DOHH2 (cell line): ENCODE data around the gene PCDHA3.
A peak's percentile ranks its signal among the peaks of the same experiment; 100 is the strongest.
"Not testable (repeated sequence)": the region's sequence is repeated elsewhere in the genome, so short reads cannot be mapped to it uniquely, and the experiment has no call there.

Experiments
- H3F3A ChIP-seq: fragments of 200-600 bp; sonication (generic), shearing (Covaris generic); 2 replicates; pipeline ENCODE4 v1.6.0; 2016; ENCODE audit warnings: antibody characterized with exemption, mild to moderate bottlenecking; ENCODE audit not compliant: control insufficient read depth, insufficient read depth
- H3K27ac ChIP-seq: fragments of 200-600 bp; sonication (generic); 2 replicates; pipeline ENCODE4 v1.5.1; 2014; ENCODE audit warnings: low read depth, mild to moderate bottlenecking, low read length, moderate library complexity
- H3K27me3 ChIP-seq: fragments of 200-600 bp; sonication (generic); 2 replicates; pipeline ENCODE4 v1.6.1; 2014; ENCODE audit warnings: mild to moderate bottlenecking, low read length, mixed read lengths; ENCODE audit not compliant: control insufficient read depth
- H3K36me3 ChIP-seq: fragments of 200-600 bp; sonication (generic); 2 replicates; pipeline ENCODE4 v1.6.1; 2014; ENCODE audit warnings: mild to moderate bottlenecking, low read length, moderate library complexity, mixed read lengths; ENCODE audit not compliant: control insufficient read depth
- H3K4me1 ChIP-seq: fragments of 200-600 bp; sonication (generic); 2 replicates; pipeline ENCODE4 v1.6.1; 2014; ENCODE audit warnings: mild to moderate bottlenecking, low read length, mixed read lengths; ENCODE audit not compliant: control insufficient read depth
- H3K4me2 ChIP-seq: fragments of 200-600 bp; sonication (generic); 2 replicates; pipeline ENCODE4 v1.6.0; 2014; ENCODE audit warnings: mild to moderate bottlenecking, low read length, moderate library complexity
- H3K4me3 ChIP-seq: fragments of 200-600 bp; sonication (generic); 2 replicates; pipeline ENCODE4 v1.5.1; 2014; ENCODE audit warnings: mild to moderate bottlenecking, low read length, mixed read lengths
- H3K79me2 ChIP-seq: fragments of 200-600 bp; sonication (generic); 2 replicates; pipeline ENCODE4 v1.6.1; 2014; ENCODE audit warnings: mild to moderate bottlenecking, low read length, mixed read lengths; ENCODE audit not compliant: control insufficient read depth
- H3K9me2 ChIP-seq: fragments of 200-600 bp; sonication (generic); replicated peaks from 2 replicates; pipeline ENCODE4 v1.6.1; 2014; ENCODE audit warnings: mild to moderate bottlenecking, low read length, mixed read lengths; ENCODE audit not compliant: control insufficient read depth
- H3K9me3 ChIP-seq: fragments of 200-600 bp; sonication (generic); 2 replicates; pipeline ENCODE4 v1.6.1; 2014; ENCODE audit warnings: antibody characterized with exemption, low read length, mixed read lengths; ENCODE audit not compliant: control insufficient read depth, insufficient read depth
- H4K20me1 ChIP-seq: fragments of 200-600 bp; sonication (generic); 2 replicates; pipeline ENCODE4 v1.6.0; 2014; ENCODE audit warnings: low read depth, mild to moderate bottlenecking, antibody characterized with exemption, low read length, moderate library complexity; ENCODE audit not compliant: control insufficient read depth, insufficient read depth
- EZH2phosphoT487 ChIP-seq: fragments of 200-600 bp; sonication (generic); IDR thresholded peaks from 2 replicates; pipeline ENCODE4 v1.6.1; 2017; ENCODE audit warnings: borderline replicate concordance, mild to moderate bottlenecking, antibody characterized with exemption, low read length, moderate library complexity, mixed read lengths
- TF ChIP-seq, protein P1 (sequence below): fragments of 200-600 bp; sonication (generic); IDR thresholded peaks from one replicate; pipeline ENCODE4 v1.5.1; 2014; ENCODE audit warnings: antibody characterized with exemption, mild to moderate bottlenecking, low read depth, low read length; ENCODE audit not compliant: poor library complexity, severe bottlenecking

PCDHA3 gene

DNA sequence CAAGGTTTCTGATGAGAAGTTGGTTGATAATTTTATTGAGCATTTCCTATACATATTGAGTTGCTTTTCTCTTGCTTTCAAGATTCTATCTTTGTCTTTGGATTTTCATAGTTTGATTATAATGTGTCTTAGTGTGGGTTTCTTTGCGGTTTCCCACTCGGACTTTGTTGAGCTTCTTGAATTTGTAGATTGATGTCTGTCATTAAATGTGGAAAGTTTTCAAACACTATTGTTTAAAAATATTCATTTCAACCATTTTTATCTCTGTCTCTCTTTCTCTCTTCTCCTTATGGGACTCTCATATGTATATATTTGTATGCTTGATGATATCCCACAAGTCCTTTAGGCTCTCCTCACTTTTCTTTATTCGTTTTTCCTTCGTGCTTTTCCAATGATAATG lies 33.4 kb upstream of the PCDHA3 start:
- H3K27ac ChIP-seq: no peak overlapping the region
- no peaks in the 10 kb centered on the region for H3K27me3 ChIP-seq
- H4K20me1 ChIP-seq: no peaks in the 10 kb centered on the region
- no peaks in the 10 kb centered on the region for H3K9me2 ChIP-seq
- H3K9me3 ChIP-seq: peaks cover 36% of the 10 kb centered on the region
- no peaks in the 10 kb centered on the region for H3F3A ChIP-seq
- TF ChIP-seq, protein P1, sequence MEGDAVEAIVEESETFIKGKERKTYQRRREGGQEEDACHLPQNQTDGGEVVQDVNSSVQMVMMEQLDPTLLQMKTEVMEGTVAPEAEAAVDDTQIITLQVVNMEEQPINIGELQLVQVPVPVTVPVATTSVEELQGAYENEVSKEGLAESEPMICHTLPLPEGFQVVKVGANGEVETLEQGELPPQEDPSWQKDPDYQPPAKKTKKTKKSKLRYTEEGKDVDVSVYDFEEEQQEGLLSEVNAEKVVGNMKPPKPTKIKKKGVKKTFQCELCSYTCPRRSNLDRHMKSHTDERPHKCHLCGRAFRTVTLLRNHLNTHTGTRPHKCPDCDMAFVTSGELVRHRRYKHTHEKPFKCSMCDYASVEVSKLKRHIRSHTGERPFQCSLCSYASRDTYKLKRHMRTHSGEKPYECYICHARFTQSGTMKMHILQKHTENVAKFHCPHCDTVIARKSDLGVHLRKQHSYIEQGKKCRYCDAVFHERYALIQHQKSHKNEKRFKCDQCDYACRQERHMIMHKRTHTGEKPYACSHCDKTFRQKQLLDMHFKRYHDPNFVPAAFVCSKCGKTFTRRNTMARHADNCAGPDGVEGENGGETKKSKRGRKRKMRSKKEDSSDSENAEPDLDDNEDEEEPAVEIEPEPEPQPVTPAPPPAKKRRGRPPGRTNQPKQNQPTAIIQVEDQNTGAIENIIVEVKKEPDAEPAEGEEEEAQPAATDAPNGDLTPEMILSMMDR: no peak
- no peak for TF ChIP-seq EZH2phosphoT487
- no peak overlapping the region for H3K4me2 ChIP-seq
- H3K36me3 ChIP-seq: no peaks in the 10 kb centered on the region
- no peaks in the 10 kb centered on the region for H3K79me2 ChIP-seq
- no peaks in the 10 kb centered on the region for H3K4me1 ChIP-seq
- H3K4me3 ChIP-seq: no peak overlapping the region

DNA sequence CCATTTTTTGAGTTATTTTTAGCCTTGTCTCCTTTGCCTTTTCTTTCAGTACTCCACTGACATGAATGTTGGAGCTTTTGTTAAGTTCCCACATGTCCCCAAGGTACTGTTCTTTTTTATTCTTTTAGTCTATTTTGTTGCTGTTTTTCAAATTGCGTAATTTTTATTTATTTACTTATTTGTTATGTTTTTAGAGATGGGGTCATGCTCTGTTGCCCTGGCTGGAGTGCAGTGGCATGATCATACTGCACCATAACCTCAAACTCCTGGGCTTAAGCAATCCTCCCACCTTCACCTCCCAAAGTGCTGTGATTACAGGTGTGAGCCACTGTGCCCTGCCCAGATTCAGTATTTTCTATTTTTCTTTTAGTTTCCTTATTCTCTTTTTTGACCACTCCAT lies 20.3 kb upstream of the PCDHA3 start:
- Histone ChIP-seq H3K9me2 (no peaks in the 10 kb centered on the region), H3K4me2 (no peak overlapping the region), H3K27me3 (no peaks in the 10 kb centered on the region), H3K9me3 (no peaks in the 10 kb centered on the region), H3K36me3 (no peaks in the 10 kb centered on the region), H3K4me1 (no peaks in the 10 kb centered on the region), H3K4me3 (no peak overlapping the region), H3K27ac (no peak overlapping the region), H3F3A (no peaks in the 10 kb centered on the region), H4K20me1 (no peaks in the 10 kb centered on the region), H3K79me2 (no peaks in the 10 kb centered on the region)
- TF ChIP-seq, protein P1: no peak
- no peak for TF ChIP-seq EZH2phosphoT487

DNA sequence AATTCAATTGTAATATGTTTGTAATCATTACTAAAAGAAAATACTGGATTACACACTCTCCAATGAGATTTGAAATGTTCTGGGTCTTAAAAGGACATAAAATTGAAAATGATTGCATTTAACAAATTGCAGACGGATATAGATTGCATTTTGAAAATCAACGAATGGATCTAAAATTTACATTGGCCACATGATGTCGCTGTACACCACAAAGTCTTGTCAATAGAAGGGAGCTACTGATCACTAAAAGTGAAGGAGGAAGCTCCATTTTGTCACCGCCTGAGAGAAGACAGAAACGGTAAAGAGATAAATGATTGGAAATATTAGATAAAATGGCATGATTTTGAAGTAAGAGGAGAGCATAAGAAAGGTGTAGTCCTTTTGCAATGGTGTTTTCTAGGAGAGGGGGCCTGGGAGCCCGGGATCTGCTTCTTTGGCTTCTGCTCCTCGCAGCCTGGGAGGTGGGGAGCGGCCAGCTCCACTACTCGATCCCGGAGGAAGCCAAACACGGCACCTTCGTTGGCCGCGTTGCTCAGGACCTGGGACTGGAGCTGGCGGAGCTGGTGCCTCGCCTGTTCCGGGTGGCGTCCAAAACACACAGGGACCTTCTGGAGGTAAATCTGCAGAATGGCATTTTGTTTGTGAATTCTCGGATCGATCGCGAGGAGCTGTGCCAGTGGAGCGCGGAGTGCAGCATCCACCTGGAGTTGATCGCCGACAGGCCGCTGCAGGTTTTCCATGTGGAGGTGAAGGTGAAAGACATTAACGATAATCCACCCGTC lies 14.8 kb upstream of the PCDHA3 start, which contains the start of gene PCDHA1:
TSS of gene PCDHA1 (plus strand) at position 236 of the 782 bp plus-strand sequence.
- no peak for TF ChIP-seq EZH2phosphoT487
- TF ChIP-seq, protein P1: peak; percentile 31
- Histone ChIP-seq H3K27ac (no peak within 1 kb of the TSS), H4K20me1 (no peaks in the 10 kb centered on the region), H3K27me3 (no peaks in the 10 kb centered on the region), H3K4me3 (no peak within 1 kb of the TSS), H3K4me2 (no peak within 1 kb of the TSS), H3F3A (no peaks in the 10 kb centered on the region), H3K4me1 (no peaks in the 10 kb centered on the region), H3K9me3 (peaks cover 9% of the 10 kb centered on the region; the same call in 1 of the 2 replicates), H3K36me3 (no peaks in the 10 kb centered on the region), H3K9me2 (no peaks in the 10 kb centered on the region), H3K79me2 (no peaks in the 10 kb centered on the region)

DNA sequence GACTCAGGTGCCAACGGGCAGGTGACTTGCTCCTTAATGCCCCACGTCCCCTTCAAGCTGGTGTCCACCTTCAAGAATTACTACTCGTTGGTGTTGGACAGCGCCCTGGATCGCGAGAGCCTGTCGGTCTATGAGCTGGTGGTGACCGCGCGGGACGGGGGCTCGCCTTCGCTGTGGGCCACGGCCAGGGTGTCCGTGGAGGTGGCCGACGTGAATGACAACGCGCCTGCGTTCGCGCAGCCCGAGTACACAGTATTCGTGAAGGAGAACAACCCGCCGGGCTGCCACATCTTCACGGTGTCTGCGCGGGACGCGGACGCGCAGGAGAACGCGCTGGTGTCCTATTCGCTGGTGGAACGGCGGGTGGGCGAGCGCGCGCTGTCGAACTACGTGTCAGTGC lies 13.4 kb upstream of the PCDHA3 start:
- H3K27ac ChIP-seq, H3K4me1 ChIP-seq, H3F3A ChIP-seq, H3K36me3 ChIP-seq, H3K79me2 ChIP-seq, H4K20me1 ChIP-seq, H3K4me3 ChIP-seq, H3K9me2 ChIP-seq, H3K9me3 ChIP-seq, H3K4me2 ChIP-seq, H3K27me3 ChIP-seq: not testable (repeated sequence)

DNA sequence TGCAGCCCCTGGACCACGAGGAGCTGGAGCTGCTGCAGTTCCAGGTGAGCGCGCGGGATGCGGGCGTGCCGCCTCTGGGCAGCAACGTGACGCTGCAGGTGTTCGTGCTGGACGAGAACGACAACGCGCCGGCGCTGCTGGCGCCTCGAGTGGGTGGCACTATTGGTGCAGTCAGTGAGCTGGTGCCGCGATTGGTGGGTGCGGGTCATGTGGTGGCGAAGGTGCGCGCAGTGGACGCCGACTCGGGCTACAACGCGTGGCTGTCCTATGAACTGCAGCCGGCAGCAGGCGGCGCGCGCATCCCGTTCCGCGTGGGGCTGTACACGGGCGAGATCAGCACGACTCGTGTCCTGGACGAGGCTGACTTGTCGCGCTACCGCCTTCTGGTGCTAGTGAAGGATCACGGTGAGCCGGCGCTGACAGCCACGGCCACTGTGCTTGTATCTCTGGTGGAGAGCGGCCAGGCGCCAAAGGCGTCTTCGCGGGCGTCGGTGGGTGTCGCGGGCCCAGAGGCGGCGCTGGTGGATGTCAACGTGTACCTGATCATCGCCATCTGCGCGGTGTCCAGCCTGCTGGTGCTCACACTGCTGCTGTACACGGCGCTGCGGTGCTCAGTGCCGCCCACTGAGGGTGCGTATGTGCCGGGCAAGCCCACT lies 12.9 kb upstream of the PCDHA3 start:
- not testable (repeated sequence) for H3K27me3 ChIP-seq, H3K36me3 ChIP-seq, H3K4me1 ChIP-seq, H3K4me2 ChIP-seq, H3K9me3 ChIP-seq, H4K20me1 ChIP-seq, H3K79me2 ChIP-seq, H3F3A ChIP-seq, H3K4me3 ChIP-seq, H3K9me2 ChIP-seq, H3K27ac ChIP-seq
